Measurements from ENCODE around the gene SNPH.

The SNPH gene

DNA sequence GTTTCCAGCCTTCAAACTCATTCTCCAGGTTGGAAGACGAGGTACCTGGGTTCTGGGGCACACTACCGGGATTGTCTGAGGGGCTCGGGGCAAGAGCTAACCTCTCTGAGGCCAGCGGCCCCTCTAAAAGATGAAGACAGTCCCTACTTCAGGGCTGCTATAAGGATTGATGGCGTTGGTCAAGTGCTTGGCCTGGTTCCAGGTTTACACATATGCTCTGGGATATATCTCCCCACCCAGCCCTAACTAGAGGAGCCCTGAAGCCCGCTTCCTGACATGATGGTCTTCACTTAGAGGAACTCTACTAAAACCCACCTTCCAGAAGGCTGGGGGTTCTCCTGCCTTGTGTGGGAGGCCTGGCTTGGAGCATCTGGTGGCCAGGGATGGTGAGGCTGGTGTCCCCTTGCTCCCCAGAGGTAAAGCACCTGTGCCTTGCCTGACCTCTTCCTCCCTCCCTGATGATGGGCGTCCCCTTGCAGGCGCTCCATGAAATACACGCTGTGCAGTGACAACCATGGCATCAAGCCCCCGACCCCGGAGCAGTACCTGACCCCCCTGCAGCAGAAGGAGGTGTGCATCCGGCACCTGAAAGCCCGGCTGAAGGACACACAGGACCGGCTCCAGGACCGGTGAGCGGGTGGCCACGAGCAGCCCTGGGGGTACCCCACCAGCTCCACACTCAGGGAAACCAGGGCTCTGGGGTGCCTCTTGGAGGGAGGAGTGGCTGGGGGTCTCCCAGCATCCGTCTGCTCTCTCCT, 34.2 kb downstream of the SNPH start:
- no peaks in the 10 kb centered on the region for H3K9me3 ChIP-seq (ENCODE audit: insufficient read depth, low read depth, low read length)
- H3K4me1 ChIP-seq (ENCODE audit: insufficient read depth, low read length) = peaks cover 8% of the 10 kb centered on the region; the same call in 1 of the 2 replicates
- H3K9ac ChIP-seq (ENCODE audit: low read depth, low read length) = no peak overlapping the region
- peak overlapping the region; percentile 53; the same call in 1 of the 2 replicates for H3K27ac ChIP-seq (ENCODE audit: low read depth, low read length)
- no peak overlapping the region for H3K4me3 ChIP-seq (ENCODE audit: low read length)
- H3K36me3 ChIP-seq (ENCODE audit: insufficient read depth, low read length) = no peaks in the 10 kb centered on the region
- no peaks in the 10 kb centered on the region for H3K27me3 ChIP-seq (ENCODE audit: insufficient read depth, low read length)
- 94% methylated on average over 18 of the region's 18 CpGs for WGBS

DNA sequence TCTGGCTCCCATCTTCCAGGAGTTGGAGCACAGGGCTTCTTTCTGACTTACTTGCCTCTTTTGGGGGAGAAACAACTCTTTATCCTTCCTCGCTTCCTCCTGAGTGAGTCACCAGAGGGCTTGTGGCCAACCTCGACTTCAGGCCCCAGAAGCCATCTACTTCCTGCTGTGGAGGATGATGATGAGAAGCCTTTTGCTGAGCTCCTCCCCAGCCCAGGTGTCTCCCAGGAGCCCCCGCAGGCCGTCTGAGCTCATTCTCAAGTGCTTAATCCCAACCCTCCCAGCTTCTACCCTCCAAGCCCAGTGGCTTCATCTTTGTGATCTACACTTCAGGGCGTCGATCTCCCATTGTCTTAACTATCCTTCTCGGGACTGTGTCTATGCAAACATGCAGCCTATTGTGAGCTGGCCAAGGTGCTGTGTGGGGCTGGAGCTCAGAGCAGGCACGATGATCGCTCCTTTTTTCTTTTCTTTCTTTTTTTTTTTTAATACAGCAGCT, 35.0 kb downstream of the SNPH start:
- Histone ChIP-seq H3K9ac (ENCODE audit: low read depth, low read length) (no peak overlapping the region), H3K9me3 (ENCODE audit: insufficient read depth, low read depth, low read length) (no peaks in the 10 kb centered on the region), H3K27ac (ENCODE audit: low read depth, low read length) (peak overlapping the region; percentile 53; the same call in 1 of the 2 replicates), H3K27me3 (ENCODE audit: insufficient read depth, low read length) (no peaks in the 10 kb centered on the region), H3K4me1 (ENCODE audit: insufficient read depth, low read length) (peaks cover 8% of the 10 kb centered on the region; the same call in 1 of the 2 replicates), H3K4me3 (ENCODE audit: low read length) (no peak overlapping the region), H3K36me3 (ENCODE audit: insufficient read depth, low read length) (no peaks in the 10 kb centered on the region)
- 17% methylated on average over 7 of the region's 9 CpGs for WGBS

- H3K4me3 ChIP-seq (ENCODE audit: low read length) = no peak overlapping the region
- no peaks in the 10 kb centered on the region for H3K27me3 ChIP-seq (ENCODE audit: insufficient read depth, low read length)
- peaks cover 8% of the 10 kb centered on the region; the same call in 1 of the 2 replicates for H3K4me1 ChIP-seq (ENCODE audit: insufficient read depth, low read length)
- no peak overlapping the region for H3K27ac ChIP-seq (ENCODE audit: low read depth, low read length)
- no peaks in the 10 kb centered on the region for H3K36me3 ChIP-seq (ENCODE audit: insufficient read depth, low read length)
- WGBS = 93% methylated on average over 12 of the region's 12 CpGs
- H3K9ac ChIP-seq (ENCODE audit: low read depth, low read length) = no peak overlapping the region
- H3K9me3 ChIP-seq (ENCODE audit: insufficient read depth, low read depth, low read length) = no peaks in the 10 kb centered on the region
Observed at GRCh38 chr20:1302685-1303541, 36.8 kb downstream of the SNPH start.

DNA sequence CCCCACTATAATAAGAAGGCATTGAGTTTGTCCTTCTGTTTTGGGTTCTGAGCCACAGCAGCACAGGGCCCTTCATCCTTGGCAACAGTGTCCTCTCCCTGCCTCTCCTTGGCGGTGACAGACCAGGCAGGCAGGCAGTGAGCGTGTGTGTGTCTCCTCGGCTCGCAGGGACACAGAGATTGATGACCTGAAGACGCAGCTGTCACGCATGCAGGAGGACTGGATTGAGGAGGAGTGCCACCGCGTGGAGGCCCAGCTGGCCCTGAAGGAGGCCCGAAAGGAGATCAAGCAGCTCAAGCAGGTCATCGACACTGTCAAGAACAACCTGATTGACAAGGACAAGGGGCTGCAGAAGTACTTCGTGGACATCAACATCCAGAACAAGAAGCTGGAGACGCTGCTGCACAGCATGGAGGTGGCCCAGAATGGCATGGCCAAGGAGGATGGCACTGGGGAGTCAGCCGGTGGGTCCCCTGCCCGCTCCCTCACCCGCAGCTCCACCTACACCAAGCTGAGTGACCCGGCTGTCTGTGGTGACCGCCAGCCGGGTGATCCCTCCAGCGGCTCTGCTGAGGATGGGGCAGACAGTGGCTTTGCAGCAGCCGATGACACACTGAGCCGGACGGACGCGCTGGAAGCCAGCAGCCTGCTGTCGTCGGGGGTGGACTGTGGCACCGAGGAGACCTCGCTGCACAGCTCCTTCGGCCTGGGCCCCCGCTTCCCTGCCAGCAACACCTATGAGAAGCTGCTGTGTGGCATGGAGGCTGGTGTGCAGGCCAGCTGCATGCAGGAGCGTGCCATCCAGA, 38.8 kb downstream of the SNPH start:
- Histone ChIP-seq H3K27me3 (ENCODE audit: insufficient read depth, low read length) (no peaks in the 10 kb centered on the region), H3K9ac (ENCODE audit: low read depth, low read length) (no peak overlapping the region), H3K9me3 (ENCODE audit: insufficient read depth, low read depth, low read length) (no peaks in the 10 kb centered on the region), H3K36me3 (ENCODE audit: insufficient read depth, low read length) (no peaks in the 10 kb centered on the region), H3K27ac (ENCODE audit: low read depth, low read length) (no peak overlapping the region), H3K4me1 (ENCODE audit: insufficient read depth, low read length) (peaks cover 17% of the 10 kb centered on the region; the same call in 1 of the 2 replicates), H3K4me3 (ENCODE audit: low read length) (no peak overlapping the region)
- WGBS = 94% methylated on average over 31 of the region's 31 CpGs

DNA sequence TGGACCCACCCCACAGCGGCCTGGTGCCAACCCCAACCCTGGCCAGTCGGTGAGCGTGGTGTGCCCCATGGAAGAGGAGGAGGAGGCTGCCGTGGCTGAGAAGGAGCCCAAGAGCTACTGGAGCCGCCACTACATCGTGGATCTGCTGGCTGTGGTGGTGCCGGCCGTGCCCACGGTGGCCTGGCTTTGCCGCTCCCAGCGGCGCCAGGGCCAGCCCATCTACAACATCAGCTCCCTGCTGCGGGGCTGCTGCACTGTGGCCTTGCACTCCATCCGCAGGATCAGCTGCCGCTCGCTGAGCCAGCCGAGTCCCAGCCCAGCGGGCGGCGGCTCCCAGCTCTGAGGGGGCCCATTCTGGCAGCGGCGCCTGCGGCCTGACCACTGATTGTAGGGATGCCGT, 39.6 kb downstream of the SNPH start:
- 94% methylated on average over 23 of the region's 24 CpGs for WGBS
- no peak overlapping the region for H3K27ac ChIP-seq (ENCODE audit: low read depth, low read length)
- no peaks in the 10 kb centered on the region for H3K9me3 ChIP-seq (ENCODE audit: insufficient read depth, low read depth, low read length)
- H3K27me3 ChIP-seq (ENCODE audit: insufficient read depth, low read length) = no peaks in the 10 kb centered on the region
- H3K4me1 ChIP-seq (ENCODE audit: insufficient read depth, low read length) = peaks cover 16% of the 10 kb centered on the region; the same call in 1 of the 2 replicates
- H3K9ac ChIP-seq (ENCODE audit: low read depth, low read length) = no peak overlapping the region
- no peaks in the 10 kb centered on the region for H3K36me3 ChIP-seq (ENCODE audit: insufficient read depth, low read length)
- no peak overlapping the region for H3K4me3 ChIP-seq (ENCODE audit: low read length)

- peaks cover 9% of the 10 kb centered on the region; the same call in 1 of the 2 replicates for H3K4me1 ChIP-seq (ENCODE audit: insufficient read depth, low read length)
- H3K27ac ChIP-seq (ENCODE audit: low read depth, low read length) = no peak overlapping the region
- no peaks in the 10 kb centered on the region for H3K36me3 ChIP-seq (ENCODE audit: insufficient read depth, low read length)
- H3K9ac ChIP-seq (ENCODE audit: low read depth, low read length) = no peak overlapping the region
- H3K4me3 ChIP-seq (ENCODE audit: low read length) = no peak overlapping the region
- WGBS = 93% methylated on average over 14 of the region's 14 CpGs
- H3K27me3 ChIP-seq (ENCODE audit: insufficient read depth, low read length) = no peaks in the 10 kb centered on the region
- H3K9me3 ChIP-seq (ENCODE audit: insufficient read depth, low read depth, low read length) = no peaks in the 10 kb centered on the region
Observed at GRCh38 chr20:1306316-1307135, 40.4 kb downstream of the SNPH start.

DNA sequence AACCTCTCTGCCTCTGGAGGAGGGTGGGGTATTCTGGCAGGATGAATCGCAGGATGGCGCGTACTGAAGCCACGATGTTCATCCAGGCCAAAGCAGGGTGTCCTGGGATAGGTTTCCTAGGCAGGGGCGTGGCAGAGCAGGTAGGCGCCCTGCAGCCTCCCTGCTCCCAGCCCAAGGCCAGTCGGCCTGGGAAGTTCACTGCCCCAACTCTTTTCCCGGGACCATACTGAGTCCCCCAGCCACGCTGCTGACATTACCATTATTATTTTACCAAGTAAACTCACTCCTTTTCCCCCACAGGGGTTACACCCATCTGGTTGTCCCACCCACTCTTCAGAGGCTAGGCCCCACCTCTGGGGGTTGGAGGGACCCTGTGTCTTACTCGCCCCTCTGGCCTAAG, 41.1 kb downstream of the SNPH start:
- 93% methylated on average over 10 of the region's 10 CpGs for WGBS

DNA sequence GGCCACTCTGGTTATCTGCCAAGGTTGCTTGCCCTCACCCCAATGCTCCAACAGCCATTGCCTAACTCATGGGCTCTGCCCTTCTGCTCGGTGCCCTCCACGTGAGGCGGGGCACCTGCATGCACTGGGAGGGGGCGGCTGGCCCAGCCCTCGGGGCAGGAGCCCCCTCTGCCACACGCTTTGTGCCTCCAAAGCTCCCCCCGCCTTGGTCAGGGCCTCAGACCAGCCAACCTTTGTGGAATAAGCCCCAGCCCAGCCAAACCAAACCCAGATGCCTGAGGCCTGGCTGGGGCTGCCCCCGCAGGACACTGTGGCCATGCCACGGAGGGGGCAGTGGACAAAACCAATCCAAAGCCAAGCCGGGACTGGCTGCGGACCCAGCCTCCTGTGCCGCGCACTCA, 41.5 kb downstream of the SNPH start:
- H3K9ac ChIP-seq (ENCODE audit: low read depth, low read length) = no peak overlapping the region
- H3K9me3 ChIP-seq (ENCODE audit: insufficient read depth, low read depth, low read length) = no peaks in the 10 kb centered on the region
- no peak overlapping the region for H3K4me3 ChIP-seq (ENCODE audit: low read length)
- no peak overlapping the region for H3K27ac ChIP-seq (ENCODE audit: low read depth, low read length)
- H3K4me1 ChIP-seq (ENCODE audit: insufficient read depth, low read length) = peaks cover 9% of the 10 kb centered on the region; the same call in 1 of the 2 replicates
- no peaks in the 10 kb centered on the region for H3K36me3 ChIP-seq (ENCODE audit: insufficient read depth, low read length)
- 96% methylated on average over 13 of the region's 13 CpGs for WGBS
- peaks cover 3% of the 10 kb centered on the region for H3K27me3 ChIP-seq (ENCODE audit: insufficient read depth, low read length)

More for the DNA sequence above, 41.1 kb downstream of the SNPH start:
- Histone ChIP-seq H3K27me3 (ENCODE audit: insufficient read depth, low read length) (no peaks in the 10 kb centered on the region), H3K36me3 (ENCODE audit: insufficient read depth, low read length) (no peaks in the 10 kb centered on the region), H3K27ac (ENCODE audit: low read depth, low read length) (no peak overlapping the region), H3K9ac (ENCODE audit: low read depth, low read length) (no peak overlapping the region), H3K4me1 (ENCODE audit: insufficient read depth, low read length) (peaks cover 9% of the 10 kb centered on the region; the same call in 1 of the 2 replicates), H3K4me3 (ENCODE audit: low read length) (no peak overlapping the region), H3K9me3 (ENCODE audit: insufficient read depth, low read depth, low read length) (no peaks in the 10 kb centered on the region)

DNA sequence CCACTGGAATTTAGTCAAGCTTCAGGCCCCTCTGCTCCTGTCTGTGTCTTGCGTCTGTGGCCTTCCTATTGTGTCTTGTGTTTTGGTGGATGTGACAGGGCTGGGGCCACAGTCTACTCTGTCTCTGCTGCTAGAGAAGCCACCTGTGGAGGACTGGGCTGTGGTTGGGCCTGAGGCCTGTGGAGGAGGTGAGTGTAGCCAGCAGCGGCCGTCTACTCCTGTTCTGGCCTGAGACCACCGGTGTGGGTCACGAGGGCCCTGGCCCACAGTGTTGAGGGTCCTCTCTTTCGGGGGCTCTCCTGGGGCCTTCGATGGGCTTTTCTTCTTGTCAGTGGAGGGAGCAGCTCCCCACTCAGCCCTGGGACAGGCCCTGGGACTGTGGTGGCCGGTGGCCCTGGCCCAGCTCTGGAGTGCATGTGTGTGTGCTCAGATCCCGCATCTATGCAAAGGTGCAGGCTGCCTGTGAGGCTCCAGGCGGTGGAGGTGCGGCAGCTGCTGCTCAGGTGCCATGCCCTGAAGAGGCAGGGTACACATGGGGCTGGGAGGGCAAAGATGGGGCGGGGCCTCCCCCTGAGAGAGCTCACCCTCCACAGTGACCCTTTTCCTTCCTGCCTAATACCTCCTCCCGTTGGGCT, 42.1 kb downstream of the SNPH start:
- peaks cover 9% of the 10 kb centered on the region; the same call in 1 of the 2 replicates for H3K4me1 ChIP-seq (ENCODE audit: insufficient read depth, low read length)
- H3K27ac ChIP-seq (ENCODE audit: low read depth, low read length) = no peak overlapping the region; the same call in 1 of the 2 replicates
- H3K9me3 ChIP-seq (ENCODE audit: insufficient read depth, low read depth, low read length) = no peaks in the 10 kb centered on the region
- H3K27me3 ChIP-seq (ENCODE audit: insufficient read depth, low read length) = peaks cover 9% of the 10 kb centered on the region
- no peak overlapping the region for H3K4me3 ChIP-seq (ENCODE audit: low read length)
- 88% methylated on average over 13 of the region's 13 CpGs for WGBS
- 0 out of 2 replicates have a peak overlapping the region, but pooled peaks have one; percentile 17 for H3K9ac ChIP-seq (ENCODE audit: low read depth, low read length)
- no peaks in the 10 kb centered on the region for H3K36me3 ChIP-seq (ENCODE audit: insufficient read depth, low read length)

All from HUES64 (cell line).